HEK293 (cell line): ENCODE data around the gene SERINC2.

Experiments
- GLI4 ChIP-seq: fragments of 450-650 bp; formaldehyde crosslinking; IDR thresholded peaks from 2 replicates; pipeline ENCODE4 v1.5.1; 2016; ENCODE audit warnings: missing biosample characterization, missing genetic modification characterization
- GLIS1 ChIP-seq: fragments of 450-650 bp; formaldehyde crosslinking; IDR thresholded peaks from 2 replicates; pipeline ENCODE4 v1.5.1; 2016; ENCODE audit warnings: missing biosample characterization, missing genetic modification characterization
- INSM2 ChIP-seq: fragments of 450-650 bp; formaldehyde crosslinking; IDR thresholded peaks from 2 replicates; pipeline ENCODE4 v1.5.1; 2016; ENCODE audit warnings: missing biosample characterization, missing genetic modification characterization
- KLF16 ChIP-seq: fragments of 450-650 bp; formaldehyde crosslinking; IDR thresholded peaks from 2 replicates; pipeline ENCODE4 v1.5.1; 2017; ENCODE audit warnings: missing biosample characterization, missing genetic modification characterization
- MYNN ChIP-seq: fragments of 450-650 bp; formaldehyde crosslinking; IDR thresholded peaks from 2 replicates; pipeline ENCODE4 v1.5.1; 2016; ENCODE audit warnings: missing biosample characterization, missing genetic modification characterization, borderline replicate concordance
- PATZ1 ChIP-seq: fragments of 450-650 bp; formaldehyde crosslinking; IDR thresholded peaks from 2 replicates; pipeline ENCODE4 v1.5.1; 2016; ENCODE audit warnings: missing biosample characterization, missing genetic modification characterization
- SP7 ChIP-seq: fragments of 450-650 bp; formaldehyde crosslinking; IDR thresholded peaks from 2 replicates; pipeline ENCODE4 v1.5.1; 2016; ENCODE audit warnings: missing biosample characterization, missing genetic modification characterization
- YY1 ChIP-seq: fragments of 450-650 bp; formaldehyde crosslinking; IDR thresholded peaks from 2 replicates; pipeline ENCODE4 v1.5.1; 2018; ENCODE audit warnings: missing biosample characterization, missing genetic modification characterization
- YY2 ChIP-seq: fragments of 450-650 bp; formaldehyde crosslinking; IDR thresholded peaks from 2 replicates; pipeline ENCODE4 v1.5.1; 2016; ENCODE audit warnings: missing biosample characterization, missing genetic modification characterization
- ZBTB1 ChIP-seq: fragments of 450-650 bp; formaldehyde crosslinking; IDR thresholded peaks from 2 replicates; pipeline ENCODE4 v1.5.1; 2016; ENCODE audit warnings: missing biosample characterization, missing genetic modification characterization
- ZBTB20 ChIP-seq: fragments of 450-650 bp; formaldehyde crosslinking; IDR thresholded peaks from 2 replicates; pipeline ENCODE4 v1.5.1; 2016; ENCODE audit warnings: missing biosample characterization, missing genetic modification characterization
- ZBTB48 ChIP-seq: fragments of 450-650 bp; formaldehyde crosslinking; IDR thresholded peaks from 2 replicates; pipeline ENCODE4 v1.5.1; 2016; ENCODE audit warnings: missing biosample characterization, missing genetic modification characterization
- ZBTB8A ChIP-seq: fragments of 450-650 bp; formaldehyde crosslinking; IDR thresholded peaks from 2 replicates; pipeline ENCODE4 v1.5.1; 2016; ENCODE audit warnings: missing biosample characterization, missing genetic modification characterization
- ZEB2 ChIP-seq: fragments of 450-650 bp; formaldehyde crosslinking; IDR thresholded peaks from 2 replicates; pipeline ENCODE4 v1.5.1; 2016; ENCODE audit warnings: missing biosample characterization, missing genetic modification characterization
- ZNF140 ChIP-seq: fragments of 450-650 bp; formaldehyde crosslinking; IDR thresholded peaks from 2 replicates; pipeline ENCODE4 v1.5.1; 2016; ENCODE audit warnings: missing biosample characterization, missing genetic modification characterization
- ZNF148 ChIP-seq: fragments of 450-650 bp; formaldehyde crosslinking; IDR thresholded peaks from 2 replicates; pipeline ENCODE4 v1.5.0; 2017; ENCODE audit warnings: missing biosample characterization, missing genetic modification characterization, borderline replicate concordance
- ZNF184 ChIP-seq: fragments of 450-650 bp; IDR thresholded peaks from 2 replicates; pipeline ENCODE4 v1.5.1; 2018; ENCODE audit warnings: missing biosample characterization, mild to moderate bottlenecking, missing genetic modification characterization
- ZNF366 ChIP-seq: fragments of 450-650 bp; formaldehyde crosslinking; conservative IDR thresholded peaks from 2 replicates; pipeline ENCODE4 v1.5.1; 2016; ENCODE audit warnings: missing biosample characterization, missing genetic modification characterization
- ZNF514 ChIP-seq: fragments of 450-650 bp; formaldehyde crosslinking; IDR thresholded peaks from 2 replicates; pipeline ENCODE4 v1.5.1; 2016; ENCODE audit warnings: missing biosample characterization, missing genetic modification characterization
- ZNF530 ChIP-seq: fragments of 450-650 bp; formaldehyde crosslinking; IDR thresholded peaks from 2 replicates; pipeline ENCODE4 v1.5.1; 2016; ENCODE audit warnings: low read depth, missing biosample characterization, missing genetic modification characterization
- ZNF558 ChIP-seq: fragments of 450-650 bp; formaldehyde crosslinking; IDR thresholded peaks from 2 replicates; pipeline ENCODE4 v1.5.1; 2016; ENCODE audit warnings: missing biosample characterization, missing genetic modification characterization
- ZNF561 ChIP-seq: fragments of 450-650 bp; IDR thresholded peaks from 2 replicates; pipeline ENCODE4 v1.5.1; 2018; ENCODE audit warnings: missing biosample characterization, missing genetic modification characterization, borderline replicate concordance
- ZNF571 ChIP-seq: fragments of 450-650 bp; formaldehyde crosslinking; IDR thresholded peaks from 2 replicates; pipeline ENCODE4 v1.5.0; 2017; ENCODE audit warnings: missing biosample characterization, missing genetic modification characterization
- ZNF585B ChIP-seq: fragments of 450-650 bp; formaldehyde crosslinking; IDR thresholded peaks from 2 replicates; pipeline ENCODE4 v1.5.1; 2016; ENCODE audit warnings: missing biosample characterization, missing genetic modification characterization
- ZNF596 ChIP-seq: fragments of 450-650 bp; IDR thresholded peaks from 2 replicates; pipeline ENCODE4 v1.5.0; 2018; ENCODE audit warnings: missing biosample characterization, mild to moderate bottlenecking, missing genetic modification characterization, moderate library complexity
- ZNF610 ChIP-seq: fragments of 450-650 bp; formaldehyde crosslinking; IDR thresholded peaks from 2 replicates; pipeline ENCODE4 v1.5.1; 2016; ENCODE audit warnings: missing biosample characterization, missing genetic modification characterization, borderline replicate concordance
- ZNF623 ChIP-seq: fragments of 450-650 bp; formaldehyde crosslinking; IDR thresholded peaks from 2 replicates; pipeline ENCODE4 v1.5.1; 2016; ENCODE audit warnings: missing biosample characterization, missing genetic modification characterization
- ZNF624 ChIP-seq: fragments of 450-650 bp; formaldehyde crosslinking; IDR thresholded peaks from 2 replicates; pipeline ENCODE4 v1.5.1; 2017; ENCODE audit warnings: missing biosample characterization, missing genetic modification characterization
- ZNF626 ChIP-seq: fragments of 450-650 bp; sonication (Bioruptor Pico); formaldehyde crosslinking; IDR thresholded peaks from 2 replicates; pipeline ENCODE4 v1.5.1; 2018; ENCODE audit warnings: missing biosample characterization, missing genetic modification characterization, inconsistent platforms
- ZNF629 ChIP-seq: fragments of 450-650 bp; formaldehyde crosslinking; IDR thresholded peaks from 2 replicates; pipeline ENCODE4 v1.5.1; 2017; ENCODE audit warnings: missing biosample characterization, missing genetic modification characterization
- ZNF677 ChIP-seq: fragments of 450-650 bp; IDR thresholded peaks from 2 replicates; pipeline ENCODE4 v1.5.0; 2018; ENCODE audit warnings: missing biosample characterization, mild to moderate bottlenecking, missing genetic modification characterization, moderate library complexity
- ZSCAN4 ChIP-seq: fragments of 450-650 bp; formaldehyde crosslinking; IDR thresholded peaks from 2 replicates; pipeline ENCODE4 v1.5.1; 2017; ENCODE audit warnings: missing biosample characterization, missing genetic modification characterization
- TF ChIP-seq, protein P1 (sequence below): fragments of 450-650 bp; formaldehyde crosslinking; optimal IDR thresholded peaks from 2 replicates; pipeline ENCODE3; 2016; ENCODE audit warnings: missing biosample characterization, mild to moderate bottlenecking, missing genetic modification characterization

The SERINC2 gene

DNA sequence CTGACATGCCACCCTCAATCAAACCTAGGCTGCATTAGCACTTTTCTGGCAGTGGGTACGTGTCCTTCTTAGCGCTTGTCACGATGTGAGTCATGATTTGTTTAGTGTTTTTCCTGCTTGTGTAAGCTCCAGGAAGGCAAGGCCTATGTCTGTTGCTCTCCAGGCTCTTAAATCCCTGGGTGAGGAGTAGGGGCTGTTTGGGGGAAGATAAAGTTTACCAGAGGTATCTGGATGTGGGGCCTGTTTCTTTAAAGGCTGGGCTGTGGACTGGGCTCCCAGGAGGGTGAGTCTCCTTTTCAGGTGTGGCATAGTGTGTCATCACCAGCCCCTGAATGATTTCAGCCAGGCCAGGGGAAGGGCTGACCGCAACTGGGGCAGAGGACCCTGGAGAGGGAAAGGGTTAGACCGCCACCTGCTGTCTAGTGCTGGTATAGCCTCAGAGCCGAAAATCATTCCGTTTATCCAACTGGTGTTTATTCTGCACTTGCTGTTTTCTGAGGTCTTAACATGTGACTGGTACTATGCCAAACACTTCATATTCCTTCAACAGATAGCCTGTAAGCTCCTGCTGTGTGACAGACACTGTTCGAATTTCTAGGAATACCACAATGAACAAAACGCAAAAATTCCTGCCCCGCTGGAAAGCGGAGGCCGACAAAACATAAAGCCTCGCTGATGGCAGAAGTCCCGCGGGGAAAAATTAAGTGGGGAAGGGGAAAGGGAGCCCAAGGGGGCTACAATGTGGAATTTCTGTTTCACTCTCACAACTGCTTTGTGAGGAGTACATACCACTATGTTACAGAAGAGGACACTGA lies 9.7 kb downstream of the SERINC2 start (continued):
- TF ChIP-seq ZNF184 (tag by site-specific recombination) (0 out of 2 replicates have a peak, but pooled peaks have one; percentile 13), KLF16 (tag by site-specific recombination) (no peak), ZNF530 (tag by site-specific recombination) (no peak), YY1 (tag by site-specific recombination) (no peak), ZNF140 (tag by site-specific recombination) (no peak), ZSCAN4 (tag by site-specific recombination) (no peak), ZNF585B (no peak), ZNF623 (tag by site-specific recombination) (no peak; the same call in 1 of the 2 replicates), ZNF629 (peak; percentile 51; the same call in 1 of the 2 replicates), ZNF561 (peak; percentile 45; the same call in 1 of the 2 replicates), ZBTB20 (no peak), YY2 (tag by site-specific recombination) (no peak), ZNF677 (no peak), ZEB2 (tag by site-specific recombination) (peak; percentile 66), GLIS1 (tag by site-specific recombination) (peak; percentile 52), INSM2 (tag by site-specific recombination) (no peak), ZNF571 (no peak), ZNF514 (no peak), ZNF366 (tag by site-specific recombination) (peak; percentile 51; the same call in 1 of the 2 replicates), ZBTB8A (tag by site-specific recombination) (no peak), PATZ1 (tag by site-specific recombination) (peak; percentile 37; the same call in 1 of the 2 replicates), ZNF626 (no peak), ZNF596 (tag by site-specific recombination) (no peak), MYNN (tag by site-specific recombination) (no peak), ZNF624 (tag by site-specific recombination) (no peak), ZBTB48 (tag by site-specific recombination) (peak; percentile 62), ZNF558 (no peak), ZNF148 (no peak), ZBTB1 (tag by site-specific recombination) (no peak), ZNF610 (tag by site-specific recombination) (no peak), GLI4 (tag by site-specific recombination) (no peak), SP7 (peak; percentile 55)
- TF ChIP-seq, protein P1, sequence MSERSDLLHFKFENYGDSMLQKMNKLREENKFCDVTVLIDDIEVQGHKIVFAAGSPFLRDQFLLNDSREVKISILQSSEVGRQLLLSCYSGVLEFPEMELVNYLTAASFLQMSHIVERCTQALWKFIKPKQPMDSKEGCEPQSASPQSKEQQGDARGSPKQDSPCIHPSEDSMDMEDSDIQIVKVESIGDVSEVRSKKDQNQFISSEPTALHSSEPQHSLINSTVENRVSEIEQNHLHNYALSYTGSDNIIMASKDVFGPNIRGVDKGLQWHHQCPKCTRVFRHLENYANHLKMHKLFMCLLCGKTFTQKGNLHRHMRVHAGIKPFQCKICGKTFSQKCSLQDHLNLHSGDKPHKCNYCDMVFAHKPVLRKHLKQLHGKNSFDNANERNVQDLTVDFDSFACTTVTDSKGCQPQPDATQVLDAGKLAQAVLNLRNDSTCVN (tag by site-specific recombination): no peak
